HepG2 (cell line): ENCODE measurements around the gene C10orf67. TPM values are rescaled to one million over a fixed set of nuclear protein-coding genes. Genes with fewer than 3 reads are reported as not detected.

Source experiments
- ATAC-seq: fragments of 200-7000 bp; cut with Tn5 transposase; 3 replicates; pipeline ENCODE4 v1.9.1; 2020; ENCODE audit warnings: mild to moderate bottlenecking, moderate library complexity
- BruUV-seq: library from RNA; stranded (reverse); fragments of 400-500 nt; replicated peaks from 2 replicates; lab custom pipeline; 2021; lab: Mats Ljungman, UMichigan
- CTCF ChIA-PET: fragments of 300-600 bp; formaldehyde crosslinking; extraction: SDS; loops from one replicate; lab custom pipeline; 2021; ENCODE audit warnings: low total read pairs, inconsistent platforms, low intra/inter-chr PET ratio; lab: Yijun Ruan, JAX
- POLR2A ChIA-PET: fragments of 350-600 bp; sonication (Branson Sonifier 250); formaldehyde crosslinking; loops from one replicate; lab custom pipeline; 2020; ENCODE audit warnings: antibody characterized with exemption, inconsistent platforms; lab: Yijun Ruan, JAX
- DNase-seq: peaks from one replicate; pipeline ENCODE4 v3.0.0-alpha.2; 2015; ENCODE audit warnings: low spot score
- FAIRE-seq: peaks from 3 replicates; lab custom pipeline; 2011; peaks lifted over from hg19 to GRCh38; lab: Jason Lieb, UNC
- H2AFZ ChIP-seq: one replicate; pipeline ENCODE4 v1.6.1; 2011; ENCODE audit warnings: low read length, inconsistent platforms
- H3K27ac ChIP-seq: fragments of 300-600 bp; 3 replicates; pipeline ENCODE4 v1.8.0; 2011; ENCODE audit warnings: mixed run types, mild to moderate bottlenecking, mixed read lengths, low read length, inconsistent platforms; ENCODE audit not compliant: insufficient read depth; ENCODE audit errors: extremely low read length
- H3K27me3 ChIP-seq, 2 experiments: fragments of 200-600 bp in 1 of 2; 2 replicates in 1 of 2; 3 replicates in 1 of 2; pipeline versions ENCODE4 v1.6.0 to v1.8.0; 2011; ENCODE audit warnings: low read length in 2 of 2, mild to moderate bottlenecking in 2 of 2, moderate library complexity in 2 of 2, inconsistent platforms in 1 of 2; ENCODE audit not compliant: insufficient read depth in 2 of 2, control insufficient read depth in 1 of 2
- H3K36me3 ChIP-seq, 2 experiments: fragments of 200-600 bp in 1 of 2; replicated peaks in 1 of 2; 2 replicates in 1 of 2; 3 replicates in 1 of 2; pipeline versions ENCODE4 v1.5.1 to v1.8.0; 2011; ENCODE audit warnings: low read length in 2 of 2, inconsistent platforms in 1 of 2; ENCODE audit not compliant: insufficient read depth in 2 of 2, control insufficient read depth in 1 of 2
- H3K4me1 ChIP-seq: 2 replicates; pipeline ENCODE4 v1.5.1; 2012; ENCODE audit warnings: low read length, inconsistent platforms; ENCODE audit not compliant: insufficient read depth
- H3K4me2 ChIP-seq: 2 replicates; pipeline ENCODE4 v1.6.0; 2011; ENCODE audit warnings: low read depth, low read length, inconsistent platforms
- H3K4me3 ChIP-seq, 3 experiments: fragments of 200-600 bp in 1 of 3; sonication (generic), shearing (Covaris generic) in 1 of 3; replicated peaks in 1 of 3; 2 replicates each; pipeline ENCODE4 v1.5.1; 2011 to 2016; ENCODE audit warnings: low read length in 3 of 3, inconsistent platforms in 2 of 3, low read depth in 2 of 3, mild to moderate bottlenecking in 2 of 3, control low read depth in 1 of 3, mixed read lengths in 1 of 3; ENCODE audit not compliant: insufficient read depth in 1 of 3
- H3K79me2 ChIP-seq: one replicate; pipeline ENCODE4 v1.6.1; 2011; ENCODE audit warnings: low read length, inconsistent platforms; ENCODE audit not compliant: insufficient read depth
- H3K9ac ChIP-seq: 2 replicates; pipeline ENCODE4 v1.6.0; 2011; ENCODE audit warnings: mild to moderate bottlenecking, low read depth, low read length, inconsistent platforms; ENCODE audit not compliant: insufficient read depth
- H3K9me3 ChIP-seq: 2 replicates; pipeline ENCODE4 v1.5.1; 2012; ENCODE audit warnings: mild to moderate bottlenecking, low read length
- H4K20me1 ChIP-seq: 2 replicates; pipeline ENCODE4 v1.6.0; 2011; ENCODE audit warnings: inconsistent platforms, mild to moderate bottlenecking, low read length, moderate library complexity; ENCODE audit not compliant: insufficient read depth
- CSRNP2 ChIP-seq: sonication (generic); formaldehyde crosslinking; conservative IDR thresholded peaks from 2 replicates; pipeline ENCODE4 v1.8.0; 2022; ENCODE audit warnings: low read depth, missing genetic modification reagents
- IRF2 ChIP-seq: IDR thresholded peaks from 2 replicates; pipeline ENCODE4 v1.6.1; 2018; ENCODE audit warnings: missing genetic modification reagents, missing compliant biosample characterization
- MED8 ChIP-seq: sonication (generic); formaldehyde crosslinking; IDR thresholded peaks from 2 replicates; pipeline ENCODE4 v1.8.1; 2023; ENCODE audit warnings: mild to moderate bottlenecking, missing genetic modification reagents; ENCODE audit not compliant: insufficient replicate concordance
- PTBP1 ChIP-seq: fragments of 200-400 bp; formaldehyde crosslinking; IDR thresholded peaks from 2 replicates; pipeline ENCODE4 v1.6.1; 2018; ENCODE audit warnings: low read length, low read depth; ENCODE audit not compliant: poor library complexity, severe bottlenecking
- RBM39 ChIP-seq: fragments of 200-400 bp; formaldehyde crosslinking; IDR thresholded peaks from one replicate; pipeline ENCODE4 v1.6.1; 2018; ENCODE audit warnings: antibody characterized with exemption, mild to moderate bottlenecking, low read depth, low read length; ENCODE audit not compliant: poor library complexity, severe bottlenecking
- SRSF1 ChIP-seq: fragments of 200-400 bp; formaldehyde crosslinking; optimal IDR thresholded peaks from 2 replicates; pipeline ENCODE3; 2017; ENCODE audit warnings: mild to moderate bottlenecking, low read depth, low read length, moderate library complexity
- TCF7L2 ChIP-seq: IDR thresholded peaks from 2 replicates; pipeline ENCODE4 v1.6.1; 2011; ENCODE audit warnings: mild to moderate bottlenecking, low read depth, low read length, moderate library complexity
- ZC3H4 ChIP-seq: sonication (generic); formaldehyde crosslinking; IDR thresholded peaks from 2 replicates; pipeline ENCODE4 v1.4.0; 2020; ENCODE audit warnings: missing genetic modification reagents, borderline replicate concordance
- ZNF446 ChIP-seq: sonication (generic); formaldehyde crosslinking; IDR thresholded peaks from 2 replicates; pipeline ENCODE4 v1.5.0; 2020; ENCODE audit warnings: mild to moderate bottlenecking, missing genetic modification reagents
- ZNF547 ChIP-seq: sonication (generic); formaldehyde crosslinking; IDR thresholded peaks from 2 replicates; pipeline ENCODE4 v1.5.1; 2020; ENCODE audit warnings: mild to moderate bottlenecking, missing genetic modification reagents
- ZNF607 ChIP-seq: sonication (generic); formaldehyde crosslinking; IDR thresholded peaks from 2 replicates; pipeline ENCODE4 v1.5.1; 2020; ENCODE audit warnings: missing genetic modification reagents, mild to moderate bottlenecking, borderline replicate concordance
- ZNF709 ChIP-seq: sonication (generic); formaldehyde crosslinking; IDR thresholded peaks from 2 replicates; pipeline ENCODE4 v1.5.0; 2020; ENCODE audit warnings: mild to moderate bottlenecking, missing genetic modification reagents
- ZNF792 ChIP-seq: IDR thresholded peaks from 2 replicates; pipeline ENCODE4 v1.6.1; 2016
- WGBS: methylation state at CpG from one replicate; pipeline ENCODE4 v1.1.6; 2017; ENCODE audit warnings: low lambda C conversion rate; 5-methylcytosine and 5-hydroxymethylcytosine counted together
- in situ Hi-C: cut with HindIII; loops from 2 replicates; pipeline ENCODE4 v1.10.0; 2017; ENCODE audit warnings: low pct_unique_long_range_greater_than_20kb; ENCODE audit not compliant: extremely low pct_ligation_motif_present
- intact Hi-C: fragments of 100-400 bp; cut with micrococcal nuclease; formaldehyde crosslinking; loops from one replicate; pipeline ENCODE4 v1.10.0; 2022; ENCODE audit not compliant: unreplicated experiment
- polyA plus RNA-seq, 8 experiments: library from polyadenylated mRNA; depleted of rRNA in 3 of 8; stranded (reverse) in 7 of 8; unstranded in 1 of 8; fragments of >200 nt; fragmentation: Illumina TruSeq in 4 of 8; extraction: Trizol in 4 of 8; gene quantifications; 2 replicates each; pipeline versions ENCODE4 v1.2.1 to v1.2.3, GENCODE V29; 2011 to 2016; ENCODE audit warnings: low read depth in 4 of 8, missing spikeins in 1 of 8, mixed read lengths in 1 of 8; ENCODE audit not compliant: insufficient read depth in 1 of 8
- total RNA-seq, 5 experiments: library from RNA; depleted of rRNA; stranded (reverse); fragments of >200 nt; fragmentation: Illumina TruSeq; extraction: Trizol; gene quantifications; 2 replicates each; pipeline ENCODE4 v1.2.3, GENCODE V29; 2016; ENCODE audit warnings: low read depth in 1 of 5
- TF ChIP-seq, protein P1 (sequence below): IDR thresholded peaks from 2 replicates; pipeline ENCODE4 v1.6.1; 2012; ENCODE audit warnings: low read depth, low read length, improper control_type of control experiment
- TF ChIP-seq, protein P2 (sequence below): sonication (generic); formaldehyde crosslinking; IDR thresholded peaks from 2 replicates; pipeline ENCODE4 v1.4.0; 2020; ENCODE audit warnings: mild to moderate bottlenecking, missing genetic modification reagents
- TF ChIP-seq, protein P3 (sequence below): sonication (generic); formaldehyde crosslinking; IDR thresholded peaks from 2 replicates; pipeline ENCODE4 v1.8.0; 2022; ENCODE audit warnings: mild to moderate bottlenecking, missing genetic modification reagents, moderate library complexity

The C10orf67 gene
- total and polyA plus RNA-seq, 2 of the 13 experiments (the other 11 are each of a cell fraction or from before 2014, with no cell fraction given), result not detected

DNA sequence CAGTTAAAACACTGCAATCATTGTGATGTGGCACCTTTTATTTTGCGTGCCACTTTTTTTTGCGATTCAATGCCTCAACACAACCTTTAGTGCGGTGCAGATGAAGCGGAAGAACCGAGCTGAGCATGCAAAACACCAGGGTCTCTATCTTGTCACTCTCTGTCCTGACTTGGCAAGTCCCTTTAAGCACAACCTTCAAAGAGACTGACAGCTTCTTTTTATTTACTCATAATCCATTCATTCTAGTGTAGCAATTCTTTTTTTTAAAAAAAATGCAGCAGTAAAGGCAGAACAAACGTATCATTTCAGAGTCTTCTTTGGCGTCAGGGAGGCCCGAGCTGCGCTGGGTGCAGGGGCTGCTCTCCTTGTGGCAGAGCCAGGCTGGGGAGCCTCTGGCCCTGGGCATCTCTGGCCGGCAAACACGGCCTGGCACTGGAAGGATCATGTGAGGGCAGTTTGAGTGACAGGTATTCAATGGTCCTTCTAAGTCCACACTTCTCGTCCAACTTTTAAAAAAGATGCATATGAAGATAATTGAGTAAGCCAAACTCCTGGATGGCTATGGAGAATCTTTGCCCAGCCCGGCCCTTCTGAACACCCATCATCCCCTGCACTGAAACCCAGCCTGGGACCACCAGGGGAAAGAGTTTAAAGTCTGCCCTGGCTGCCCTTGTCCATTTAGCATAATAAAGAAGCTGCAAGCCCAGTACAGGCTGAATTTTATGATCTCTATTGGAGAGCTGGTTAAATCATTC, 148.6 kb downstream of the C10orf67 start:
- H3K79me2 ChIP-seq, result no peaks in the 10 kb centered on the region
- no peaks in the 10 kb centered on the region for H3K36me3 ChIP-seq
- H3K4me3 ChIP-seq, result no peak overlapping the region
- peaks cover 5 to 74% of the 10 kb centered on the region in 2 experiments; a peak in 4 of 5 replicates for H3K27me3 ChIP-seq
- CTCF ChIA-PET, result no interaction called here
- no peak for DNase-seq
- no peak overlapping the region for H2AFZ ChIP-seq
- FAIRE-seq, result no peak
- intact Hi-C loops (no loop called here), in situ Hi-C loops (no loop called here)
- H3K9ac ChIP-seq, result no peak overlapping the region
- peaks cover 9% of the 10 kb centered on the region for H3K4me1 ChIP-seq
- no peaks in the 10 kb centered on the region for H3K9me3 ChIP-seq
- POLR2A ChIA-PET, result no interaction called here
- H3K27ac ChIP-seq, result no peak overlapping the region
- no peaks in the 10 kb centered on the region for H4K20me1 ChIP-seq
- no peak overlapping the region for H3K4me2 ChIP-seq
- no TSS peak for BruUV-seq
- no peak for ATAC-seq
- 56% methylated on average over 9 of the region's 13 CpGs for WGBS
- TF ChIP-seq ZNF446 (CRISPR knock-in tag) (no peak), MED8 (CRISPR knock-in tag) (no peak), ZNF607 (no peak), ZNF547 (CRISPR knock-in tag) (no peak), RBM39 (no peak), CSRNP2 (CRISPR knock-in tag) (no peak), ZNF792 (CRISPR knock-in tag) (no peak), IRF2 (CRISPR knock-in tag) (no peak), ZC3H4 (no peak), SRSF1 (no peak), ZNF709 (CRISPR knock-in tag) (no peak), PTBP1 (no peak), TCF7L2 (no peak)
- TF ChIP-seq, protein P1, sequence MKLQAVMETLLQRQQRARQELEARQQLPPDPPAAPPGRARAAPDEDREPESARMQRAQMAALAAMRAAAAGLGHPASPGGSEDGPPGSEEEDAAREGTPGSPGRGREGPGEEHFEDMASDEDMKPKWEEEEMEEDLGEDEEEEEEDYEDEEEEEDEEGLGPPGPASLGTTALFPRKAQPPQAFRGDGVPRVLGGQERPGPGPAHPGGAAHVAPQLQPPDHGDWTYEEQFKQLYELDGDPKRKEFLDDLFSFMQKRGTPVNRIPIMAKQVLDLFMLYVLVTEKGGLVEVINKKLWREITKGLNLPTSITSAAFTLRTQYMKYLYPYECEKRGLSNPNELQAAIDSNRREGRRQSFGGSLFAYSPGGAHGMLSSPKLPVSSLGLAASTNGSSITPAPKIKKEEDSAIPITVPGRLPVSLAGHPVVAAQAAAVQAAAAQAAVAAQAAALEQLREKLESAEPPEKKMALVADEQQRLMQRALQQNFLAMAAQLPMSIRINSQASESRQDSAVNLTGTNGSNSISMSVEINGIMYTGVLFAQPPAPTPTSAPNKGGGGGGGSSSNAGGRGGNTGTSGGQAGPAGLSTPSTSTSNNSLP, result no peak
- TF ChIP-seq, protein P2, sequence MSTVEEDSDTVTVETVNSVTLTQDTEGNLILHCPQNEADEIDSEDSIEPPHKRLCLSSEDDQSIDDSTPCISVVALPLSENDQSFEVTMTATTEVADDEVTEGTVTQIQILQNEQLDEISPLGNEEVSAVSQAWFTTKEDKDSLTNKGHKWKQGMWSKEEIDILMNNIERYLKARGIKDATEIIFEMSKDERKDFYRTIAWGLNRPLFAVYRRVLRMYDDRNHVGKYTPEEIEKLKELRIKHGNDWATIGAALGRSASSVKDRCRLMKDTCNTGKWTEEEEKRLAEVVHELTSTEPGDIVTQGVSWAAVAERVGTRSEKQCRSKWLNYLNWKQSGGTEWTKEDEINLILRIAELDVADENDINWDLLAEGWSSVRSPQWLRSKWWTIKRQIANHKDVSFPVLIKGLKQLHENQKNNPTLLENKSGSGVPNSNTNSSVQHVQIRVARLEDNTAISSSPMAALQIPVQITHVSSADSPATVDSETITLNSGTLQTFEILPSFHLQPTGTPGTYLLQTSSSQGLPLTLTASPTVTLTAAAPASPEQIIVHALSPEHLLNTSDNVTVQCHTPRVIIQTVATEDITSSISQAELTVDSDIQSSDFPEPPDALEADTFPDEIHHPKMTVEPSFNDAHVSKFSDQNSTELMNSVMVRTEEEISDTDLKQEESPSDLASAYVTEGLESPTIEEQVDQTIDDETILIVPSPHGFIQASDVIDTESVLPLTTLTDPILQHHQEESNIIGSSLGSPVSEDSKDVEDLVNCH (CRISPR knock-in tag), result no peak
- TF ChIP-seq, protein P3, sequence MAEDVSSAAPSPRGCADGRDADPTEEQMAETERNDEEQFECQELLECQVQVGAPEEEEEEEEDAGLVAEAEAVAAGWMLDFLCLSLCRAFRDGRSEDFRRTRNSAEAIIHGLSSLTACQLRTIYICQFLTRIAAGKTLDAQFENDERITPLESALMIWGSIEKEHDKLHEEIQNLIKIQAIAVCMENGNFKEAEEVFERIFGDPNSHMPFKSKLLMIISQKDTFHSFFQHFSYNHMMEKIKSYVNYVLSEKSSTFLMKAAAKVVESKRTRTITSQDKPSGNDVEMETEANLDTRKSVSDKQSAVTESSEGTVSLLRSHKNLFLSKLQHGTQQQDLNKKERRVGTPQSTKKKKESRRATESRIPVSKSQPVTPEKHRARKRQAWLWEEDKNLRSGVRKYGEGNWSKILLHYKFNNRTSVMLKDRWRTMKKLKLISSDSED (CRISPR knock-in tag), result no peak
